HG02943 (cell line): Measurements from ENCODE around the gene FMN1.

Source experiments
- ATAC-seq: cut with Tn5 transposase; IDR thresholded peaks from one replicate; pipeline ENCODE4 v1.9.1; 2021; ENCODE audit warnings: mild to moderate bottlenecking, low read depth, moderate library complexity; ENCODE audit not compliant: unreplicated experiment

The FMN1 gene

DNA sequence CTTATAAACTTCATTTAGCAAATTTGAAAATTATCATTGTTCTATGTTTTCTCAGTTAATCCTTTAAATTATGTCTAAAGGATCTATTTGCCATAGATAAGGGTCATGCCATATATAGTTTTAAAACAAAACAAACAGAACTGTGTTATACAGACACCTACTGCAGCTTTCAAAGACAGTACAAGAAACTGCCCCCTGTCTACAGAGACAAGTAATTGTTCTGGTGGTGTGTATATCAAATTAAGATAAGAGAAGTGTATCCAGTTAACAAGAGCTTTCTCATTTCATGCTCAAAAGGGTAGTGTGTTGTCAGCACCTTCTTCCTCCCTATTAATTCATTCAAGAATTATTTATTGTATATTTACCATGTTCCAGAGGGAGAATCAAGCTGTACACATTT lies 201.2 kb downstream of the FMN1 start:
- ATAC-seq, result no peak

DNA sequence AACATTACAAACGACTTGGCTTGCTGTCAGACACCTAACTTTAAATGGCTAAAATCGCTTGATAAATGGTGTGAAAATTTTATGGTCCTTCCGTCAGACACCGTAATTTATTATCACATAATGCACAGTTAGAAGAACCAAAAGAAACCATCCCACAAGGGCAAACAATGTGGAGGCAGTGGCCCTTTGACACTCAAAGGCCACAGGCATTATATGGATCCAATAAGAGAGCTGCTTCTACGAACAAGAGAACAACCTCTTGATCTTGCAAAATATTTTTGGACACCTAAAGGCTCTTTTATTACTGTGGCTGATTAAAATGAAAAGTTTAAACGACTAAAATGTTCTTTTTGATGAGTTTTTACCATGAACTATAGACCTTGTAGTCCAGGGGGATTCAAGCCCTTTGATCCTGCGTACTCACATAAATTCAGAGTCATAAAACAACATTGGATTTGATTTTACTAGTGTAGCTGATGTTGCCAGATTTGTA lies 202.8 kb downstream of the FMN1 start:
- no peak for ATAC-seq

DNA sequence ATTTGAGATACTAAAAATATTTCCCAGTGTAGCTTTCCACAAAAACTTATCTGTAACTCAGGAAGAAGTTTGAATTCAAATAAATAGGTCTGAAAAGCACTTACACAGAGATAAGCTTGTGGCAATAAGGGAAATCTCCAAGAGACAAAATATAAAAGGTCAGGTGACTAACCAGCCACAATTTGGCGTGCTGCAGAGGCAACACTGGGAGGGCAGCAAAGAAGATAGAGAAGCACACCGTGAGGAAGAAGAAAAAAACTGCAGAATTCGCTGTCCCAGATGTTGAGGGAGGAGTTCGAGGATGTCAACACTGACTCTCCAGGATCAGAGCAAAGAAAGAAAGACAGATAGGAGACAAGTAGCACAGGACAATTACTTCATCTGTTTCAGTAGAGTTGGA lies 204.4 kb downstream of the FMN1 start:
- no peak for ATAC-seq

DNA sequence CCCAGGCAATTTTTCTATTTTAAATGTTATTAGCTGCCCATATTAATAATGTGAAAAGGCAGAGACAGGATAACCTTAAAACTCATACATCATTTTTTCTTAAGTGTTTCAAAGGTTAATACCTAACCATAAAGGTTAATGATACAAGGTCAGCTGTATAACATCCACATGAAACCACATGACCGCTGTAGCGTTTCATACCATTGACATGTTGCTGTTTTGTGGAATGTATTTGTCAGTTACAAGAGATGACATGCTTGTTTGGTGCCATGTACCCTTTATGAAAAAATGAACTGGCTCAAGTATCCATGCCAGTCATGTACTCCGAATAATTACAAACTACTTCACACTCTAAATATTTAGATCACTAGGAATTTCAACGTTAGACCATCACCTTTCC lies 207.4 kb downstream of the FMN1 start:
- no peak for ATAC-seq

DNA sequence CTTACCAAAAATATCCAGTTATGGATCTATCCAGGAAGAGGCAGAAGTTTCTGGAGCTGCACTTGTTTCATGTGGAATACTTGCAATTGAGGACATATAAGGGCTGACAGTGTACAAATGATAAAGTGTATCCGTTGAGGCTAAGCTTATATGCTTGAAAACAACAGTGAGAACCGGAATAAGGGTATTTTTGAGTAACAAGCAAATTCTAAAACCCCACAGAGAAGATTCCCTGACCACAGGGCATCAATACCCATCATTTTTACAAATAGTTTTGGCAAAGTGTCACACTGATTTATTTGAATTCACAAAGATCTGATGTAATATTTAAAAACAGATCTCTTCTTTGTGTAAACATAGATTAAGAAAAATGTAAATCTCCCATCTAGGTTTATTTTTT lies 208.4 kb downstream of the FMN1 start:
- ATAC-seq, result no peak

DNA sequence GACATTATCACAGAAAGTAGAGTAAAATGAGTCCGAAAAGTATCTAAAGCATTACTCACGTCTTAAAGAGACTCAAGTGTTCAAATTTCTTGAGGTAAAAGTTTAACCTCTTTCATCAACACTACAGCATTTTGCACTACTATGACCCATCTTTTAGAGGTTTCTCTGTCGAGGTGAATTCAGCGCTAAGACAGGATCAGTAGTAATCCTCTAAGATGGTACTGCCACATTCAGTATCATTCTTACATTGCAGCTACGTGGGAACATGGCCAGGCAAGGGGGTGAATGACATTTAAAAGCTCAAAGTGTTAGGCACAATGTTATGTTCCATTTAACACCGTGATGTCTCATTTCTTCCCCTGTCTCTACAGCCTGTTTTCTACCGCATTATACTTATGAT lies 210.8 kb downstream of the FMN1 start:
- no peak for ATAC-seq

DNA sequence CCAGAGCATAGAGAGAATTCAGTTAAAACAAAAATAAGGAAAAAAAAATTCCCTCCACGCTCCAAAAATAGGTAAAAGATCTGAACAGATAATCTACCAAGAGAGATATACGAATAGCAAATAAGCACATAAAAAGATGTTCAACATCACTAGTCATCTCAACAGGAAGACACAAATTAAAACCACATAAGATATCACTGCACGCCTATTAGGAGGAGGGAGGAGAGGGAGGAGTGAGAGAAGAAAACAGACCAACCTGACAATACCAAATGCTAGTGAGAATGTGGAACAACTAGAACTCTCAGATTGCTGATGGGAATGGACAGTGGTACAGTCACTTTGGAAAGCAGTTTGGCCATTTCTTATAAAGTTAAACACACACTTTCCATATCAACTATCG lies 212.5 kb downstream of the FMN1 start:
- ATAC-seq, result no peak

DNA sequence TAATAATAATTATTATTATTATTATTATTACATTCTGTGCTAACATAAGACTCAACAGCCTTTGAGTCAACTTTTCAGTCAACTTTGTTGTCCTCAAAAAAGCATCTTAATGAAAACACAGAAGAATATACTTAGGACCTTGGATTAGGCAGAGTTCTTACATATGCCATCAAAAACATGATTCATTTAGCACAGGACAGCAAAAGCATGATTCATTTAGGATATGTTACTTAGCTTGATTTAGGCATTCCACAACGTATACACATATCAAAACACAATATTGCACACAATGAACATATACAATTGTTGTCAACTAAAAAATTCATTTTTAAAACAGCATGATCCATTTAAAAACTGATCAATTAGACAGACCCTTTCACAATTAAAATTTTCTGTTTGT lies 213.0 kb downstream of the FMN1 start:
- no peak for ATAC-seq

DNA sequence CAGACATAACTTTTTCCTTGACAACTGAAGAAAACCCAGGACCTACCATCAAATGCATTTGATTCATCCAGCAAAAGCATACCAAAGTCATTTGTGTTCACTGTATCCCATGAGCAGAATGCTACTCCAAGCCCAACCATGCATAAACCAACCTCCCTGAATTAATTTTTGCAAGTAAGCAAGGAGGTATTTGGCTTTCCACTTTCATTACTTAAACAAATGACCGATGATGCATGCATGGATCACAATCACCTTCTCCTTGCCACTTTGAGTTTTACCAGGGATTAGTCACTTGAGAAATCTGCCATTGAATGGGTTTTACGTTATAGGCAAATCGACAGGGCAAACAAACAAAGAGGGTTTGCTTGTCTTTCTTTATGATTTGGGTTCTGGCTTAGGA lies 214.8 kb downstream of the FMN1 start:
- no peak for ATAC-seq

DNA sequence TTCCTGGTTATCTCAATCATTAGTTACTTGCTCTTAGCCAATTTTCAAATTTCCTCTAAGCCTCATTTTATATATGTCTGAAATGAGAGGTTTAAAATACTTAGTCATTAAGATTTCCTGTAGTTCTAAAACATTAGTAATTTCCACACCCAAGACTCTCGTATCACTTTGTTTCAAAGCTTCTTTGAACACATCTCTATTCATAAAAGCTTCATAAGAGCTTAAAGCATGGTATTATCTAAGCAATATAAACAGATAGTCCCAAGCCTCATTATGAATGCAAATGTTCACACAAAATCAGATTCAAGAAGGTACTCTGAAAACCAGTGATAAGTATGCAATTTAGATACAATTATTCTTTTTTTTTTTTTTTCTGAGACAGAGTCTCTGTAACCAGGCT lies 217.0 kb downstream of the FMN1 start:
- ATAC-seq, result no peak

DNA sequence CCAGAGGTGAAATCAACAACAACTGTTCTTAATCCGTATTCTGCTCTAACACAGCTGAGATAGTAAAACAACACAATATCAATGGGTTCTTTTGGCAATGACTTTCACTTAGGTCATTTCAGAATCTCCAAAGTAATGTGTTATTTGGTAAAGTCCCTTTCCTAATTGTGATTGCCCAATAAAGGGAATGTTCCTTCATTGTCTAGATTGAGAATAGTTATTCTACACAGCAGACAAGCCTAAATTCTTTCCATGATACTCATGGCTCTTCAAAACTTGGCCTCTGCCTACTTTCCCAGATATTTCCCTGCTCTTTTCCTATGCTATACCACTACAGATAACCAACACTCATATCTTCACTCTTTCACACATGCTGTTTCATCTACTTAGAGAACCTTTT lies 219.8 kb downstream of the FMN1 start:
- no peak for ATAC-seq

DNA sequence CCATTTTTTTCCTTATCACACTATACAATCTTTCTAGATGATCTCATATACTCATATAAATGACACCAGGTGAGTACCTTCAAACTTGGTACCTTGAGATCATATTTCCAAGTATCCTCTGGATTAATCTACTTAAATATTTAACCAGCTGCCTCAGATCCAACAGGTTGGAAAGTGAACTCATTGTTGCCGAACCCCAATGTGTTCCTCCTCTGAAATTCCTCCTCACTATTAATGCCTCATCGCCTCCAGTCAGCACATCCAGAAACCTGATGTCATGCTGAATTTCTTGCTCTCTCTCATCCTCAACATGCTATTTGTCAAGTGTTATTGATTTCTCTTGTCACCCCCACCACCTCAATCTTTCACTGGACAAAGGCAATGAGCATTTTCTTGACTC lies 221.8 kb downstream of the FMN1 start:
- no peak for ATAC-seq

DNA sequence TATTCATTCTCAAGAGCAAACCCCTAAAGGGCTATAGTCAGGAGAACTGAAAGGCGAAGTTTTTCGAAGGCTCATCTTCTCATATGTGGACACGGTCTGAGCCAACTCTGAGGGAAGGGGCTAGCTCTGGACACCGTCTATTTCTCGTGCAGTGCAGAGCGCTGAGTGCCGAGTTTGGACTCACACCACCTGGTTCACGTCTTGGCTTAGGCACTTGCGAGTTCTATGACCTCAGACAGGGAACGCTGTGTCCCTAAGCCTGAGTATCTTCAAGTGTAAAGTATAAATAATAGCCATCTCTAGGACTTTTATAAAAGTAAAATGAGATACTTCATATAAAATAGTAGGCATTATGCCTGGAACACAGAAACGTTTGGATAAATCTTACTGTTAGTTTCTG lies 223.7 kb downstream of the FMN1 start:
- ATAC-seq, result no peak

DNA sequence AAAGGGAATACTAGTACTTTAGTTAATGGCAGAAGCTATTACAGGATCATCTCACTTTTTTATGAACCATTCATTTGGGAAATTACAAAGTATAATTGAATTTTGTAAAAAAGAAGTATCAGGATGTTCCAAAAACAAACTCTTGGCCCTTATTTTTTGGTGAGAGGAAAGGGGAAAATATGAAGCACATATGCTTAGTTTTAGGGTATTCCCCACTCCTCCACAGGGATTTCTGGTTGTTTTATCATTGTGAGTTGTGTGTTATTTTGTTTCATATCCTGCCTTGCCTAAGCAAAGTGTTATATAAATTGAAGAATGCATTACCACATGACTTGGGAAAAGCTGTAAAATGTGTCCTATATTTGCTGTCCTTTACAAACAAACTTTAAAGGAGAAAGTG lies 227.0 kb downstream of the FMN1 start:
- no peak for ATAC-seq

DNA sequence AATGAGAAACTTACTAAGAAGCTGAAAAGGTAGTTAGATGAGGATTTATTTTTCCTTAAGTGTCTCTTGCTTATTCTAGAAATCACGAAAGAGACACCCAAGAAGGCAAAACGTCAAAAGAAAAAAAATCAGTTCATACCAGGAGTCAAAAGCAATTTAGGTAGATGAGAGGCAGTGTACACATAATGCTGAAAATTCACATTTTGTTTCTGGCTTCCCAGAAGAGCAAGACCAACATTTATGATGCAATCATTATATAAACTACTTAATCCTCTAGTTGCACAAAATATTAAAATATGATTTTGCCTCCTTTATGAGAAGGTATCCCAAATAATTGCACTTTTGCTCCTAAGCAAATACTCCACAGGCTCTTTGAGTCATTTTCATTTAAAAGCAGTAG lies 228.0 kb downstream of the FMN1 start:
- ATAC-seq, result no peak

DNA sequence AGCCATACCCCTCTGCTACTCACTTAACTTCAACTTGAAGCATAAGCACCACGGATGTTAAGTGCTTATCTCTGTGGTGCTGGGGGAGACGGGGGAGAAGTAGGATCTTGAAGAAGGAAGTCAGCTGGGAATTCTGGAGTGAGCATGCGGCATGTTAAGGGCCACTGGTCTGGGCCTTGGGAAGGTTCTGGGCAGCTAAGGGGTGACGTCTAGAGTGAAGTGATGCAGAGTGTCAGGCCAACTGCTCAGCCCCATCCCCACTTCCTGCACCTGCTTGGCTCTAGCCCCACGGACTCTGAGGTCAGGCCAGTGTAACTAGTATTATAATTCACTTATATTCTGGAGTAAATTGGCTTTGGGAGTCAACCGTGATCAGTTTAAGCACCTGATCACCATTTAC lies 228.6 kb downstream of the FMN1 start:
- no peak for ATAC-seq

DNA sequence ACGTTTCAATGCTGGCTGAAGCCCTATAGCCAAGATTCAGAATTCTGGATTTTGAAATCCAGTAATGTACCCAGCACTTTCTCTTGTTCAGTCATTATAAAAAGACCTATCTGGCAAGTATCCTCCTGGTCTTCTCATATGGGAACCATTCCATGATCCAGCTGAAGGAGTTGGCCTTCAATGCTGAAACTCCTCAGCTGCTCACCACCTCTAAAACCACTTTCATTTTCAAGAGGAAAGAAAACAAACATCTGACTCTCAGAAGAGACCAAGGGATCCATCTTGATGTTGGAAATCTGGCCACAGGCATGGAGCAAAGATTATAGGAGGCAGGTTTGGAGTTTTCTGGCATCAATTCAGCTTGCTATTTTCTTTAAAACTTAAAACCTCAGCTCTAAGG lies 235.4 kb downstream of the FMN1 start:
- ATAC-seq, result no peak

DNA sequence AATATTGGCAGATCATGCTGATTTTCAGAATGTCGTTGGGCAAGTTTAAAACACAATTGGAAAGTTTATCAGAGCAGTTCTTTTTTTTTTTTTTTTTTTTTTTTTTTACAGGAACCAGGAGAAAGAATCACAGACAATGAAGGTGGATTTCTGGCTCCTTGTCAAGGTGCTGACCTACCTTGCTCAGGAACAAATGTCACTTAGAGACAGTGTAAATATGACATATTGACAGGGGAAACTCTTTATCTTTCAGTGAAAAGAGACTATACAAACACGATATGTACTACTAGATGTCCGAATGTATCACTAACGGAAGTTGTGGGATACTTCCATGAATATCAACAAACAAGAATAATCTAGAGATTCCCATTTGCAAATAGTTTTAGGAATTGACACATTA lies 237.3 kb downstream of the FMN1 start:
- ATAC-seq, result no peak

DNA sequence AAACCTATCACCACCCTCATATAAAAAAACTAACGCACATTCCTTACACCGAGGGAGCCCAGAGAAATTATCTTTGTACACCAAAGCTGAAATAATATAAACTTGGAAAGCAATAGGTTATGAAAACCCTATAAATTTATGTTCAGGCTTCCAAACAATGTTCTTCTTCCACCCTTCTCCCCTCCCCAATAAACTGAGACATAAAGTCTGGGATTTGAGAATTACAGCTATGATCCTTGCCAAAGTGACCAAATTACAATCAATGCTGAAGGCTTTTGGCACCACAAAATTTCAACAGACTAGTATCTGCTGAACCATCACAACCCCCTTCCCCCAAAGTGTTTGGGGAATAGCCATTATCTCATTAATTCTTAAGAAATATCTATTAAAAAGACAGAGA lies 237.8 kb downstream of the FMN1 start:
- ATAC-seq, result no peak

DNA sequence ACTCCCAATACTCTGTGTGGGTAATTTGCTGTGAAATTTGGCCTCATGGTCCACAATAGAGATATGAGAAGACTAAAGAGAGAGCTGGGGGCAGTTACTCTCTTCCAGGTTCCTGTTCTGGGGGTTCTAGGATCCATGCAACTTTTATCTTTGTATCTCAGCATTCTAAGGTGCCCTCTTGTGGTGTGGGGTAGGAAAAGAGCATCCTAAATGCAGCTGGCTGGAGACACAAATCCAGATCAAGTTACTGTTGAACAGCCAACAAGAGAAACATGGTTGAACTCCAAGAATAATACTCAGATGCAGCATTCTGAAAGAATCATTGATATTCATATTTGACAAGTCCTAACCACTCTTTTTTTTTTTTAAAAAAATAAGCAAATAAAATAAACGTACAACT lies 238.5 kb downstream of the FMN1 start:
- no peak for ATAC-seq

DNA sequence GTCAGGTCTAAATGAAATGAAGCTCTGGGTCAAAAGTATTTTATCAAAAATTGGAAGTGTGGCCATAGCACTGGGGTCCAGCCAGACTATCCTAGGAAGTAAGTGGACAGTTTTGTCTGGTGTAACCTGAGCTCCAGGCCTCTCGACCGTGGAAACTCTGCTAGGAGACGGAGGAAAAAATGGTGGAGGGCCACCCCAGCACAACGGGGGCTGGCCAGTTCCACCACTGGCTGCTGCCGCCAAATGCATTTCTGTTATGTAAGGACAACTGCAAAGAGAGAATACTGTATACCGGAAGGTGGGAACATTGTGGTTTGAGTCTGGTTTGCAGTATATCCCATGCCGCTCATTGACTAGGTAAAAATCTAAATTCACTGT lies 241.0 kb downstream of the FMN1 start:
- ATAC-seq, result no peak

DNA sequence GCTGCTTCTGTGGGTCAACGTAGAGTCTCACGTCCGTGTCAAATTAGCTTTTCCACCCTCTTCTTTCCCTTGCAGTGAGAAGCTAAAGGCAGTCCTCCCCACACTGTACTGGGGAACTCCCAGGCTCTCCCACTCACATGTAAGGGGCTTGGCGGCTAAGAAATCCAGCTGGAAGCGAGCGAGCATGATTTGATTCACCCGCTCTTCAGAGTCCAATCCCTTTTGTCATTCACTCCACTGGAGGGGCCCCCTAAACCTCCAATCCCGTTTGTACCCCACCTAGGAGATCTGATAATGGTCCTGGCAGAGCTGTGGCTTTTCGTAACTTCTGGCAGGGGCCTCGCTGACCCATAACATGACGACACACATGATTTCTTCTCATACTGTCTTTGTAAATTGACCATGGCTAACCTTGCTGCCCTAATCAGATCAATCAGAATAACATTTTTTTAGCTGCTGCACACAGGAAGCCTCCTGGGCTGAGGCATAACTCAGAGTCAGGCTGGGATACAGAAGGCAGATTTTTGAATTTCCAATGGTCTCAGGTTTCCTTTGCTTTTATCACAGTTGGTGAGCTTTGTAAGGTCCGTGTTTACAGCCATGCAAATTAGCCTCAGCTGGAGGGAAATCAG lies 241.5 kb downstream of the FMN1 start:
- no peak for ATAC-seq
